SU-DHL-6 (cell line): ENCODE results near the gene LDHA.

Experiments
- EZH2phosphoT487 ChIP-seq: fragments of 200-600 bp; sonication (generic), shearing (Covaris generic); conservative IDR thresholded peaks from 2 replicates; pipeline ENCODE4 v1.6.1; 2018; ENCODE audit warnings: mild to moderate bottlenecking, antibody characterized with exemption, low read length, moderate library complexity, mixed read lengths
- TF ChIP-seq, protein P1 (sequence below): fragments of 200-600 bp; sonication (generic); IDR thresholded peaks from one replicate; pipeline ENCODE4 v1.5.1; 2017; ENCODE audit warnings: antibody characterized with exemption, mild to moderate bottlenecking, low read length, moderate library complexity; ENCODE audit not compliant: insufficient read depth, poor library complexity, severe bottlenecking

DNA sequence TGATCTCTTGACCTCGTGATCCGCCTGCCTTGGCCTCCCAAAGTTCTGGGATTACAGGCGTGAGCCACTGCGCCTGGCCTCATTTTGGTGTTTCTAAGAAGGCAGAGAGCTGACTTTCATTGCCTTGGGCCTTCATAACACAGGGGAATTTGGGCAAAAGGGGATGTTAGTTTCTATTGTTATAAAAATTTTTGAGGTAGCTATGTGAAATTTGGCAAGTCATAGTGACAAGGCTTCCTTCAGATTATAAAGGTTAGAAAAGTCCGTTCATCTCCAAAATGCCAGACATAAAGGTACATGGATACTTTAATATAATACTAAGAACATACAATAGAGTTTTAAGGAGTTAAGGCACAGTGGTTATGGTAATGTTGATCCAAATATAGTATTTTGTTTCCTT is 35.0 kb downstream of the LDHA start:
- TF ChIP-seq, protein P1, sequence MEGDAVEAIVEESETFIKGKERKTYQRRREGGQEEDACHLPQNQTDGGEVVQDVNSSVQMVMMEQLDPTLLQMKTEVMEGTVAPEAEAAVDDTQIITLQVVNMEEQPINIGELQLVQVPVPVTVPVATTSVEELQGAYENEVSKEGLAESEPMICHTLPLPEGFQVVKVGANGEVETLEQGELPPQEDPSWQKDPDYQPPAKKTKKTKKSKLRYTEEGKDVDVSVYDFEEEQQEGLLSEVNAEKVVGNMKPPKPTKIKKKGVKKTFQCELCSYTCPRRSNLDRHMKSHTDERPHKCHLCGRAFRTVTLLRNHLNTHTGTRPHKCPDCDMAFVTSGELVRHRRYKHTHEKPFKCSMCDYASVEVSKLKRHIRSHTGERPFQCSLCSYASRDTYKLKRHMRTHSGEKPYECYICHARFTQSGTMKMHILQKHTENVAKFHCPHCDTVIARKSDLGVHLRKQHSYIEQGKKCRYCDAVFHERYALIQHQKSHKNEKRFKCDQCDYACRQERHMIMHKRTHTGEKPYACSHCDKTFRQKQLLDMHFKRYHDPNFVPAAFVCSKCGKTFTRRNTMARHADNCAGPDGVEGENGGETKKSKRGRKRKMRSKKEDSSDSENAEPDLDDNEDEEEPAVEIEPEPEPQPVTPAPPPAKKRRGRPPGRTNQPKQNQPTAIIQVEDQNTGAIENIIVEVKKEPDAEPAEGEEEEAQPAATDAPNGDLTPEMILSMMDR = no peak
- no peak for TF ChIP-seq EZH2phosphoT487
